GM12878 (cell line): ENCODE measurements around the gene RANBP9. TPM values are rescaled to one million over a fixed set of nuclear protein-coding genes. Genes with fewer than 3 reads are reported as not detected.

Experiments
- BHLHE40 ChIP-seq, 2 experiments: fragments of 450-650 bp in 1 of 2; IDR thresholded peaks; 2 replicates each; pipeline ENCODE4 v1.6.1; 2011 to 2017; ENCODE audit warnings: low read depth in 2 of 2, borderline replicate concordance in 1 of 2, improper control_type of control experiment in 1 of 2, low read length in 1 of 2, mild to moderate bottlenecking in 1 of 2
- CEBPB ChIP-seq, 2 experiments: fragments of 150-350 bp in 1 of 2; IDR thresholded peaks; 2 replicates each; pipeline ENCODE4 v1.6.1; 2012 to 2014; ENCODE audit warnings: low read depth in 2 of 2, low read length in 2 of 2, borderline replicate concordance in 1 of 2, inconsistent platforms in 1 of 2
- GABPA ChIP-seq: IDR thresholded peaks from 2 replicates; pipeline ENCODE4 v1.6.1; 2014; ENCODE audit warnings: antibody characterized with exemption, low read depth, mild to moderate bottlenecking, inconsistent platforms
- JUND ChIP-seq: IDR thresholded peaks from 2 replicates; pipeline ENCODE4 v1.6.1; 2012; ENCODE audit warnings: low read depth, mild to moderate bottlenecking, low read length, improper control_type of control experiment, moderate library complexity
- NBN ChIP-seq: fragments of 450-650 bp; IDR thresholded peaks from 2 replicates; pipeline ENCODE4 v1.6.1; 2016
- NFYB ChIP-seq: IDR thresholded peaks from 2 replicates; pipeline ENCODE4 v1.6.1; 2011; ENCODE audit warnings: low read depth, mild to moderate bottlenecking, low read length, improper control_type of control experiment, moderate library complexity; ENCODE audit not compliant: insufficient read depth
- PML ChIP-seq: IDR thresholded peaks from 2 replicates; pipeline ENCODE4 v1.6.1; 2012; ENCODE audit warnings: low read length, inconsistent platforms
- RBBP5 ChIP-seq: fragments of 200-600 bp; sonication (generic); conservative IDR thresholded peaks from 2 replicates; pipeline ENCODE4 v1.6.1; 2016
- SMAD1 ChIP-seq: fragments of 450-650 bp; IDR thresholded peaks from 2 replicates; pipeline ENCODE4 v1.6.1; 2018; ENCODE audit warnings: mild to moderate bottlenecking, low read depth; ENCODE audit not compliant: partially characterized antibody
- SRF ChIP-seq, 2 experiments: IDR thresholded peaks; 2 replicates each; pipeline ENCODE4 v1.6.1; 2011; ENCODE audit warnings: low read depth in 2 of 2, low read length in 2 of 2, mild to moderate bottlenecking in 1 of 2, moderate library complexity in 1 of 2
- TCF12 ChIP-seq: IDR thresholded peaks from 2 replicates; pipeline ENCODE4 v1.6.1; 2011; ENCODE audit warnings: low read depth, mild to moderate bottlenecking, low read length
- TCF7 ChIP-seq: IDR thresholded peaks from 2 replicates; pipeline ENCODE4 v1.6.1; 2014; ENCODE audit warnings: antibody characterized with exemption, borderline replicate concordance
- ZNF384 ChIP-seq: IDR thresholded peaks from 2 replicates; pipeline ENCODE4 v1.6.1; 2012; ENCODE audit warnings: low read depth, mild to moderate bottlenecking, low read length, improper control_type of control experiment, borderline replicate concordance
- polyA plus RNA-seq, 11 experiments: library from polyadenylated mRNA; depleted of rRNA in 4 of 11; unstranded in 6 of 11; stranded (reverse) in 5 of 11; fragments of >200 nt; fragmentation: Nextera tagmentation in 4 of 11; fragmentation: Illumina TruSeq in 1 of 11; extraction: Ambion mirVana in 4 of 11; extraction: Trizol in 1 of 11; gene quantifications; 1 replicate in 1 of 11; 2 replicates in 10 of 11; pipeline versions ENCODE4 v1.2.1 to v1.2.3, GENCODE V29; 2011 to 2016; ENCODE audit warnings: inconsistent platforms in 2 of 11, missing spikeins in 2 of 11, low read depth in 1 of 11
- total RNA-seq, 4 experiments: library from RNA; depleted of rRNA in 3 of 4; stranded (reverse); fragments of >200 nt in 3 of 4; fragmentation: Illumina TruSeq in 1 of 4; extraction: Trizol in 1 of 4; gene quantifications; 2 replicates each; pipeline versions ENCODE4 v1.2.1 to v1.2.3, GENCODE V29; 2013 to 2021
- TF ChIP-seq, protein P1 (sequence below): IDR thresholded peaks from 2 replicates; pipeline ENCODE4 v1.6.1; 2011; ENCODE audit warnings: borderline replicate concordance, low read depth, mild to moderate bottlenecking, moderate library complexity, low read length; ENCODE audit not compliant: insufficient read depth, poor library complexity, severe bottlenecking
- TF ChIP-seq, protein P2 (sequence below): IDR thresholded peaks from 2 replicates; pipeline ENCODE4 v1.6.1; 2012; ENCODE audit warnings: improper control_type of control experiment, low read depth, low read length; ENCODE audit not compliant: insufficient replicate concordance
- TF ChIP-seq, protein P3 (sequence below): fragments of 450-650 bp; IDR thresholded peaks from 2 replicates; pipeline ENCODE4 v1.6.1; 2017; ENCODE audit warnings: low read depth, mild to moderate bottlenecking, moderate library complexity
- TF ChIP-seq, protein P4 (sequence below): IDR thresholded peaks from 2 replicates; pipeline ENCODE4 v1.6.1; 2012; ENCODE audit warnings: low read length, inconsistent platforms
- TF ChIP-seq, protein P5 (sequence below): IDR thresholded peaks from 2 replicates; pipeline ENCODE4 v1.6.1; 2012; ENCODE audit warnings: low read depth, low read length, improper control_type of control experiment

RANBP9 gene
- total and polyA plus RNA-seq, 10 of the 15 experiments (the other 5 are each of a cell fraction or from before 2014, with no cell fraction given): 3.7 to 43.1 (median 16.2) TPM

DNA sequence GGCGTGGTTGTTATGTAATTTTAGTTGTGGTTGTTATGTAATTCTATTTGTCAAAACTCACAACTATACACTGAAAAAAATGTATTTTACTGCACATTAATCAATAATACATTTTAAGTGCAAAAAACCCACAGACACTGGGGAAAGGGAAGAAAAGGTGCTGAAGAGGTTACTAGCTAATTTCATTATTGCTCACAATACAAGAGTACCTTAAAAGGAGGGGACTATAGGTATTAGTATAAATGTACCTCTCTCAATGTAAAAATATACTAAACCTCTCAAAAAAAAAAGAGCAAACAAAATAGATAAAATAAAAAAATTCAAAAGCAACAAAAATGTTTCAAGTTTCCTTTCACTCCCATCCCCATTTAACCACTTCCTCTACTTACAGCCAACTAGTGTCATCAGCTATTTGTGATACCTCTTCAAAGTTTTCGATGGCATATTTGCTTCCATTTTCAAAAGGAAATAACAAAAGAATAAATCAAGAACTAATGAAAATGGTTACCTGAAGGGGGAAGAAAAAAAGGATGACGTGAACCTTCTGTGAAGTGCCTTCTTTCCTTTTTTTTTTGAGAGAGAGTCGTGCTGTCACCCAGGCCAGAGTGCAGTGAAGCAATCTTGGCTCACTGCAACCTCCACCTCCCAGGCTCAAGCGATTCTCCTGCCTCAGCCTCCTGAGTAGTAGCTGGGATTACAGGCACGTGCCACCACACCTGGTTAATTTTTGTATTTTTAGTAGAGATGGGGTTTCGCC is 30.2 kb downstream of the RANBP9 start (continued):
- TF ChIP-seq, protein P1, sequence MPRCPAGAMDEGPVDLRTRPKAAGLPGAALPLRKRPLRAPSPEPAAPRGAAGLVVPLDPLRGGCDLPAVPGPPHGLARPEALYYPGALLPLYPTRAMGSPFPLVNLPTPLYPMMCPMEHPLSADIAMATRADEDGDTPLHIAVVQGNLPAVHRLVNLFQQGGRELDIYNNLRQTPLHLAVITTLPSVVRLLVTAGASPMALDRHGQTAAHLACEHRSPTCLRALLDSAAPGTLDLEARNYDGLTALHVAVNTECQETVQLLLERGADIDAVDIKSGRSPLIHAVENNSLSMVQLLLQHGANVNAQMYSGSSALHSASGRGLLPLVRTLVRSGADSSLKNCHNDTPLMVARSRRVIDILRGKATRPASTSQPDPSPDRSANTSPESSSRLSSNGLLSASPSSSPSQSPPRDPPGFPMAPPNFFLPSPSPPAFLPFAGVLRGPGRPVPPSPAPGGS: no peak
- TF ChIP-seq, protein P2, sequence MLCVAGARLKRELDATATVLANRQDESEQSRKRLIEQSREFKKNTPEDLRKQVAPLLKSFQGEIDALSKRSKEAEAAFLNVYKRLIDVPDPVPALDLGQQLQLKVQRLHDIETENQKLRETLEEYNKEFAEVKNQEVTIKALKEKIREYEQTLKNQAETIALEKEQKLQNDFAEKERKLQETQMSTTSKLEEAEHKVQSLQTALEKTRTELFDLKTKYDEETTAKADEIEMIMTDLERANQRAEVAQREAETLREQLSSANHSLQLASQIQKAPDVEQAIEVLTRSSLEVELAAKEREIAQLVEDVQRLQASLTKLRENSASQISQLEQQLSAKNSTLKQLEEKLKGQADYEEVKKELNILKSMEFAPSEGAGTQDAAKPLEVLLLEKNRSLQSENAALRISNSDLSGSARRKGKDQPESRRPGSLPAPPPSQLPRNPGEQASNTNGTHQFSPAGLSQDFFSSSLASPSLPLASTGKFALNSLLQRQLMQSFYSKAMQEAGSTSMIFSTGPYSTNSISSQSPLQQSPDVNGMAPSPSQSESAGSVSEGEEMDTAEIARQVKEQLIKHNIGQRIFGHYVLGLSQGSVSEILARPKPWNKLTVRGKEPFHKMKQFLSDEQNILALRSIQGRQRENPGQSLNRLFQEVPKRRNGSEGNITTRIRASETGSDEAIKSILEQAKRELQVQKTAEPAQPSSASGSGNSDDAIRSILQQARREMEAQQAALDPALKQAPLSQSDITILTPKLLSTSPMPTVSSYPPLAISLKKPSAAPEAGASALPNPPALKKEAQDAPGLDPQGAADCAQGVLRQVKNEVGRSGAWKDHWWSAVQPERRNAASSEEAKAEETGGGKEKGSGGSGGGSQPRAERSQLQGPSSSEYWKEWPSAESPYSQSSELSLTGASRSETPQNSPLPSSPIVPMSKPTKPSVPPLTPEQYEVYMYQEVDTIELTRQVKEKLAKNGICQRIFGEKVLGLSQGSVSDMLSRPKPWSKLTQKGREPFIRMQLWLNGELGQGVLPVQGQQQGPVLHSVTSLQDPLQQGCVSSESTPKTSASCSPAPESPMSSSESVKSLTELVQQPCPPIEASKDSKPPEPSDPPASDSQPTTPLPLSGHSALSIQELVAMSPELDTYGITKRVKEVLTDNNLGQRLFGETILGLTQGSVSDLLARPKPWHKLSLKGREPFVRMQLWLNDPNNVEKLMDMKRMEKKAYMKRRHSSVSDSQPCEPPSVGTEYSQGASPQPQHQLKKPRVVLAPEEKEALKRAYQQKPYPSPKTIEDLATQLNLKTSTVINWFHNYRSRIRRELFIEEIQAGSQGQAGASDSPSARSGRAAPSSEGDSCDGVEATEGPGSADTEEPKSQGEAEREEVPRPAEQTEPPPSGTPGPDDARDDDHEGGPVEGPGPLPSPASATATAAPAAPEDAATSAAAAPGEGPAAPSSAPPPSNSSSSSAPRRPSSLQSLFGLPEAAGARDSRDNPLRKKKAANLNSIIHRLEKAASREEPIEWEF: no peak
- no peak for TF ChIP-seq PML
- TF ChIP-seq RBBP5: no peak
- TF ChIP-seq, protein P3, sequence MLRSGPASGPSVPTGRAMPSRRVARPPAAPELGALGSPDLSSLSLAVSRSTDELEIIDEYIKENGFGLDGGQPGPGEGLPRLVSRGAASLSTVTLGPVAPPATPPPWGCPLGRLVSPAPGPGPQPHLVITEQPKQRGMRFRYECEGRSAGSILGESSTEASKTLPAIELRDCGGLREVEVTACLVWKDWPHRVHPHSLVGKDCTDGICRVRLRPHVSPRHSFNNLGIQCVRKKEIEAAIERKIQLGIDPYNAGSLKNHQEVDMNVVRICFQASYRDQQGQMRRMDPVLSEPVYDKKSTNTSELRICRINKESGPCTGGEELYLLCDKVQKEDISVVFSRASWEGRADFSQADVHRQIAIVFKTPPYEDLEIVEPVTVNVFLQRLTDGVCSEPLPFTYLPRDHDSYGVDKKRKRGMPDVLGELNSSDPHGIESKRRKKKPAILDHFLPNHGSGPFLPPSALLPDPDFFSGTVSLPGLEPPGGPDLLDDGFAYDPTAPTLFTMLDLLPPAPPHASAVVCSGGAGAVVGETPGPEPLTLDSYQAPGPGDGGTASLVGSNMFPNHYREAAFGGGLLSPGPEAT: 0 out of 2 replicates have a peak, but pooled peaks have one; percentile 18
- no peak for TF ChIP-seq GABPA
- TF ChIP-seq SRF (IDR thresholded peaks at IDR 0.05; ENCODE audit: low read depth in 2 of 2, low read length in 2 of 2): no peak
- 0 out of 2 replicates have a peak, but pooled peaks have one; percentile 9 for TF ChIP-seq NFYB
- TF ChIP-seq NBN: 0 out of 2 replicates have a peak, but pooled peaks have one; percentile 38
- TF ChIP-seq, protein P4, sequence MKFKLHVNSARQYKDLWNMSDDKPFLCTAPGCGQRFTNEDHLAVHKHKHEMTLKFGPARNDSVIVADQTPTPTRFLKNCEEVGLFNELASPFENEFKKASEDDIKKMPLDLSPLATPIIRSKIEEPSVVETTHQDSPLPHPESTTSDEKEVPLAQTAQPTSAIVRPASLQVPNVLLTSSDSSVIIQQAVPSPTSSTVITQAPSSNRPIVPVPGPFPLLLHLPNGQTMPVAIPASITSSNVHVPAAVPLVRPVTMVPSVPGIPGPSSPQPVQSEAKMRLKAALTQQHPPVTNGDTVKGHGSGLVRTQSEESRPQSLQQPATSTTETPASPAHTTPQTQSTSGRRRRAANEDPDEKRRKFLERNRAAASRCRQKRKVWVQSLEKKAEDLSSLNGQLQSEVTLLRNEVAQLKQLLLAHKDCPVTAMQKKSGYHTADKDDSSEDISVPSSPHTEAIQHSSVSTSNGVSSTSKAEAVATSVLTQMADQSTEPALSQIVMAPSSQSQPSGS: no peak
- no peak for TF ChIP-seq TCF12
- TF ChIP-seq ZNF384: 0 out of 2 replicates have a peak, but pooled peaks have one; percentile 2
- no peak for TF ChIP-seq CEBPB (IDR thresholded peaks at IDR 0.05; ENCODE audit: borderline replicate concordance in 1 of 2, low read depth in 2 of 2, low read length in 2 of 2)
- no peak for TF ChIP-seq TCF7
- no peak for TF ChIP-seq JUND
- TF ChIP-seq, protein P5, sequence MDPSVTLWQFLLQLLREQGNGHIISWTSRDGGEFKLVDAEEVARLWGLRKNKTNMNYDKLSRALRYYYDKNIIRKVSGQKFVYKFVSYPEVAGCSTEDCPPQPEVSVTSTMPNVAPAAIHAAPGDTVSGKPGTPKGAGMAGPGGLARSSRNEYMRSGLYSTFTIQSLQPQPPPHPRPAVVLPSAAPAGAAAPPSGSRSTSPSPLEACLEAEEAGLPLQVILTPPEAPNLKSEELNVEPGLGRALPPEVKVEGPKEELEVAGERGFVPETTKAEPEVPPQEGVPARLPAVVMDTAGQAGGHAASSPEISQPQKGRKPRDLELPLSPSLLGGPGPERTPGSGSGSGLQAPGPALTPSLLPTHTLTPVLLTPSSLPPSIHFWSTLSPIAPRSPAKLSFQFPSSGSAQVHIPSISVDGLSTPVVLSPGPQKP: no peak
- peak in 1 of 2 experiments; percentile 56; a peak in 1 of 4 replicates for TF ChIP-seq BHLHE40 (IDR thresholded peaks at IDR 0.05; ENCODE audit: borderline replicate concordance in 1 of 2, low read depth in 2 of 2, low read length in 1 of 2)
- no peak for TF ChIP-seq SMAD1
